HL-60 (cell line): ENCODE measurements around the gene C1orf21.

Source experiments
- CTCF ChIP-seq: IDR thresholded peaks from one replicate; pipeline ENCODE4 v1.5.1; 2011; ENCODE audit warnings: low read length, control low read depth, inconsistent platforms; ENCODE audit not compliant: insufficient read depth
- REST ChIP-seq: IDR thresholded peaks from 2 replicates; pipeline ENCODE4 v1.6.1; 2012; ENCODE audit warnings: low read depth; ENCODE audit not compliant: insufficient replicate concordance

- TF ChIP-seq REST, result no peak
- no peak for TF ChIP-seq CTCF
Observed at GRCh38 chr1:184386312-184387068, at the start of gene C1orf21.
